ENCODE measurements around the gene C12orf56.

DNA sequence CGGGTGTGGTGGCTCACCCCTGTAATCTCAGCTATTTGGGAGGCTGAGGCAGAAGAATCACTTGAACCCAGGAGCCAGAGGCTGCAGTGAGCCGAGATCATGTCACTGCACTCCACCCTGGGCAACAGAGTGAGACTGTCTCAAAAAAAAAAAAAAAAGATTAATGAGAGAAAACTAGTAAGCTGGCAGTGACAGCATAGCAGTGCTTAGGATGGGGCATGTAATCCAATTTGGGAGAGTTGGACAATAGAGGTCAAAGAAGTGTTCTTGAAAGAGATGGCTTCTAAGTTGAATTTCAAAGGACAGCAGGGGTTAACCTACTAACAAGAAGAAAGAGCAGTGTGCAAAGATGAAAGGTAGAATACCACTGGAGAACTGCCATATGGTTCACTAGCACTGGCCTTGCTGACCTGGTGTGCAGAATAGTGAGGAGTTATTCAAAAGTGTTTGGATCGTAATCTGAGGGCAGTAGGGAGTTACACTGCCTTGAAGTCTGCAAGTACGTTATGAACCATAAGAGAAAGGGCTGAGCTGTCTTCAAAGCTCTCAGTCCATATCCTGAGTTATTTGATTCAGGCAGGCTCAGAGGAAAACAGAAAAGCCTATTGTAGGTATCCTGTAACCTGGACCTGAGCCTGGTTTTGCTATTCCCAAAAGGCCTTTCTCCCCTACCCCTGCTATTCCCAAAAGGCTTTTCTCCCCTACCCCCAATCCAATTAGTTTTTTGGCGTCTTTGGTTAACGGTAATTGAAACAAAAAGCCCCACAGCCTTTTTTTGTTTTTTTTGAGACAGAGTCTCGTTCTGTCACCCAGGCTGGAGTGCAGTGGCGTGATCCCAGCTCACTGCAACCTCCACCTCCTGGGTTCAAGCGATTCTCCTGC is 17.0 kb upstream of the C12orf56 start:
- TF ChIP-seq CREB1 (IDR thresholded peaks at IDR 0.05; ENCODE audit: low read depth) (no peak), REST (IDR thresholded peaks at IDR 0.05; ENCODE audit: low read depth) (no peak), ZBTB7A (IDR thresholded peaks at IDR 0.05; ENCODE audit: low read depth) (no peak), MAX (IDR thresholded peaks at IDR 0.05) (no peak)
